ENCODE results near the gene TENM4. TPM values are rescaled to one million over a fixed set of nuclear protein-coding genes. Genes with fewer than 3 reads are reported as not detected.

The TENM4 gene
- total and polyA plus RNA-seq, 2 of the 8 experiments (the other 6 are each of a cell fraction or from before 2014, with no cell fraction given), result 3.5 to 7.2 TPM

DNA sequence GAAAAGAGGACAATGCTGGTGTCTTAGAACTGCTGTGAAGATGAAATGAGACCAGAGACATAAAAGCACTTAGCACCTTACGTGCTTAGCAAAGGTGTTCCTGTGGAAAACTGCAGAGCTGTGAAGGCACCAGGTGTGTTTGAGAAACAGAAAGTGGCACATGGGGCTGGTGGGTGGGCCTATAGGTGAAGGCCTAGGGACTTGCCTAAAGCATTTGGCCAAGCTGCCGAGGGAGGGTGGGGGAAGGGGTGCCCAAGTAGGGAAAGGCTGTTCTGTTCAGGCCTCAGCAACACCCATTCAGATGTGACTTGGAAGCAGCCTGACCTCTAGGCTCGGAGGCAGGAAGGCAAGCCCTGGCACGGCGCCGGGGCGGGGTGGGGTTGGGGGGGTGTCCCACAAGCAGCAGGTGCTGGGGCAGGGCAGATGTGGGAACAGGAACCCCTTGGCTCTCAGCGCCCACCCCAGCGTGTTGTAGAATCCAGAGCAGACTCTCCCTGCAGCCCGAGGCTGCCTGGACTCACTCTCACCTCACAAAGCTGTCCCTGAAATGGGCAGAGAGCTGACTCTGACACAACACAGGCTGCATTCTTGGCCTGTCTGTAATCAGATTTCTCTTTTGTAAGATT is 499.5 kb downstream of the TENM4 start:
- WGBS, 2 experiments (ENCODE audit: extremely low coverage in 1 of 2, insufficient coverage in 1 of 2, insufficient read length in 1 of 2, insufficient replicate concordance in 2 of 2, low coverage in 1 of 2, low lambda C conversion rate in 2 of 2, missing lambda C conversion rate in 1 of 2), result 85% methylated on average over 10 of the region's 10 CpGs; no CpG with 5 or more reads in 1 of the 2 experiments
- CTCF ChIA-PET (ENCODE audit: partially characterized antibody), result interaction anchor here (0.6 to 2.4 kb wide), 7 partner anchors 9 to 310 kb away, joined by 3 to 9 read pairs (median 4); no protein-coding TSS in a partner anchor
- H3K36me3 ChIP-seq (ENCODE audit: control insufficient read depth in 2 of 4, insufficient read depth in 4 of 4, low read length in 3 of 4), result no peaks in the 10 kb centered on the region; a peak in 1 of 8 replicates
- peak overlapping the region; percentile 29; the same call in 1 of the 2 replicates for H2BK20ac ChIP-seq (ENCODE audit: low read length)
- no peak overlapping the region for H3K4me3 ChIP-seq (ENCODE audit: extremely low read depth in 1 of 4, insufficient read depth in 2 of 4, low read depth in 3 of 4, low read length in 4 of 4)
- no peak for FAIRE-seq
- peak overlapping the region; percentile 36 for H3K4ac ChIP-seq (replicated peaks; ENCODE audit: insufficient read length, low read depth, low read length)
- no peak for DNase-seq (ENCODE audit: low read depth in 1 of 2, low spot score in 2 of 2)
- no peak overlapping the region for H3K14ac ChIP-seq (ENCODE audit: insufficient read length)
- no peak overlapping the region for H3K23ac ChIP-seq (ENCODE audit: insufficient read length)
- H3K4me1 ChIP-seq (replicated peaks in 1 of 4; ENCODE audit: control insufficient read depth in 3 of 4, insufficient read depth in 4 of 4, low read length in 3 of 4), result peaks cover 7 to 20% (median 15%) of the 10 kb centered on the region in 4 experiments
- no peaks in the 10 kb centered on the region for H3K79me1 ChIP-seq (ENCODE audit: low read depth, low read length)
- H2AK5ac ChIP-seq (ENCODE audit: low read depth, low read length), result no peak overlapping the region
- no peak overlapping the region for H2BK120ac ChIP-seq (replicated peaks; ENCODE audit: low read depth, low read length)
- no peak overlapping the region for H4K8ac ChIP-seq (ENCODE audit: extremely low read depth, insufficient read depth, low read length)
- POLR2A ChIA-PET (ENCODE audit: partially characterized antibody), result interaction anchor here (1.1 to 3.4 kb wide), 3 partner anchors 11 to 22 kb away, joined by 3 to 15 read pairs (median 3); no protein-coding TSS in a partner anchor
- H3K18ac ChIP-seq (ENCODE audit: extremely low read depth, low read length), result peak overlapping the region; percentile 57
- peak overlapping the region; percentile 8 for H4K91ac ChIP-seq (replicated peaks; ENCODE audit: insufficient read length, low read length)
- no peak overlapping the region for H2AFZ ChIP-seq (ENCODE audit: low read length)
- peak overlapping the region; percentile 13 to 31; a peak in 2 of 4 replicates for H3K4me2 ChIP-seq (ENCODE audit: insufficient read depth in 1 of 2, low read depth in 2 of 2, low read length in 2 of 2)
- no peak overlapping the region for H3K27ac ChIP-seq (ENCODE audit: low read depth, low read length)
- H3K27me3 ChIP-seq (replicated peaks in 1 of 4; ENCODE audit: control insufficient read depth in 3 of 4, extremely low read depth in 1 of 4, insufficient read depth in 3 of 4, low read length in 3 of 4), result peaks cover 0 to 2% (median 0%) of the 10 kb centered on the region in 4 experiments; a peak in 3 of 7 replicates
- H3K79me2 ChIP-seq (ENCODE audit: control insufficient read depth in 1 of 2, insufficient read depth in 2 of 2, low read length in 2 of 2), result no peaks in the 10 kb centered on the region
- H3K23me2 ChIP-seq (ENCODE audit: low read depth, low read length), result no peaks in the 10 kb centered on the region
- 0 out of 2 replicates have a peak overlapping the region, but pooled peaks have one; percentile 0 for H2BK15ac ChIP-seq (ENCODE audit: low read length)
- peak overlapping the region; percentile 5; the same call in 1 of the 2 replicates for H2BK5ac ChIP-seq (ENCODE audit: low read depth, low read length)
- H3K56ac ChIP-seq (replicated peaks; ENCODE audit: insufficient read length, low read depth, low read length), result no peak overlapping the region
- H4K20me1 ChIP-seq (replicated peaks in 1 of 2; ENCODE audit: control insufficient read depth in 1 of 2, insufficient read depth in 2 of 2, low read length in 2 of 2), result no peaks in the 10 kb centered on the region
- H3K9ac ChIP-seq (replicated peaks in 1 of 4; ENCODE audit: extremely low read depth in 1 of 4, low read depth in 3 of 4, low read length in 3 of 4), result no peak overlapping the region
- H4K5ac ChIP-seq (ENCODE audit: insufficient read length, low read depth, low read length), result no peak overlapping the region
- H3K9me3 ChIP-seq (ENCODE audit: insufficient read depth in 2 of 2, low read depth in 1 of 2, low read length in 1 of 2), result no peaks in the 10 kb centered on the region
- peak overlapping the region; percentile 12; the same call in 1 of the 2 replicates for H2BK12ac ChIP-seq (ENCODE audit: low read depth, low read length)
- TF ChIP-seq BRCA1 (IDR thresholded peaks at IDR 0.05; ENCODE audit: low read depth, low read length), result no peak
- TF ChIP-seq SUZ12 (IDR thresholded peaks at IDR 0.05; ENCODE audit: low read length), result no peak
- no peak for TF ChIP-seq RAD21 (IDR thresholded peaks at IDR 0.05 in 1 of 2, conservative IDR thresholded peaks at IDR 0.05 in 1 of 2; ENCODE audit: low read depth in 2 of 2, low read length in 2 of 2)
- no peak for TF ChIP-seq ZNF274 (IDR thresholded peaks at IDR 0.05; ENCODE audit: borderline replicate concordance, extremely low read depth, low read length)
- no peak for TF ChIP-seq CEBPB (IDR thresholded peaks at IDR 0.05; ENCODE audit: low read depth, low read length)
- TF ChIP-seq, protein P1, sequence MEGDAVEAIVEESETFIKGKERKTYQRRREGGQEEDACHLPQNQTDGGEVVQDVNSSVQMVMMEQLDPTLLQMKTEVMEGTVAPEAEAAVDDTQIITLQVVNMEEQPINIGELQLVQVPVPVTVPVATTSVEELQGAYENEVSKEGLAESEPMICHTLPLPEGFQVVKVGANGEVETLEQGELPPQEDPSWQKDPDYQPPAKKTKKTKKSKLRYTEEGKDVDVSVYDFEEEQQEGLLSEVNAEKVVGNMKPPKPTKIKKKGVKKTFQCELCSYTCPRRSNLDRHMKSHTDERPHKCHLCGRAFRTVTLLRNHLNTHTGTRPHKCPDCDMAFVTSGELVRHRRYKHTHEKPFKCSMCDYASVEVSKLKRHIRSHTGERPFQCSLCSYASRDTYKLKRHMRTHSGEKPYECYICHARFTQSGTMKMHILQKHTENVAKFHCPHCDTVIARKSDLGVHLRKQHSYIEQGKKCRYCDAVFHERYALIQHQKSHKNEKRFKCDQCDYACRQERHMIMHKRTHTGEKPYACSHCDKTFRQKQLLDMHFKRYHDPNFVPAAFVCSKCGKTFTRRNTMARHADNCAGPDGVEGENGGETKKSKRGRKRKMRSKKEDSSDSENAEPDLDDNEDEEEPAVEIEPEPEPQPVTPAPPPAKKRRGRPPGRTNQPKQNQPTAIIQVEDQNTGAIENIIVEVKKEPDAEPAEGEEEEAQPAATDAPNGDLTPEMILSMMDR (IDR thresholded peaks at IDR 0.05; ENCODE audit: control extremely low read depth in 1 of 3, insufficient read depth in 1 of 3, low read depth in 1 of 3, low read length in 3 of 3), result no peak
- no peak for TF ChIP-seq SIX5 (IDR thresholded peaks at IDR 0.05; ENCODE audit: low read depth, low read length)
- no peak for TF ChIP-seq JUND (IDR thresholded peaks at IDR 0.05; ENCODE audit: low read length)
- no peak for TF ChIP-seq TBP (IDR thresholded peaks at IDR 0.05; ENCODE audit: low read depth, low read length)
- TF ChIP-seq CBX8 (IDR thresholded peaks at IDR 0.05; ENCODE audit: borderline replicate concordance, low read depth, low read length), result no peak
